ENCODE measurements around the gene SARNP. TPM values are rescaled to one million over a fixed set of nuclear protein-coding genes. Genes with fewer than 3 reads are reported as not detected.

The SARNP gene
- total RNA-seq, 2 experiments from 2014 or later: 86.1 to 92.0 TPM

DNA sequence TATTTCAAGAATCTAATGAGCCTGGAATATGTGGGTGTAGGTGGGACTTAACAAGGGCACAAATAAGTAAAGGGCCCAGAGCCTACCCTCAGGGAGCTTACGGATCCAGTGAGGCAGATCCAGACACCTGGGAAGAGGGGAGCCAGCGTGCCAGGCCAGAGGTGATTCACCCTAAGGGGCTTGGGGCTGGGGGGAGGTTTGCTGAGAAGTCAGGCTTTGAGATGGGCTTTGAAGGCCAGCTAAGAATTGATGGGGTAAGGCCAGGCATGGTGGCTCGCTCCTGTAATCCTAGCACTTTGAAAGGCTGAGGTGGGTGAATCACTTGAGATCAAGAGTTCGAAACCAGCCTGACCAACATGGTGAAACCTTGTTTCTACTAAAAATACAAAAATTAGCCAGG is 25.9 kb upstream of the SARNP start:
- Histone ChIP-seq H3K9me3 (ENCODE audit: low read length) (no peaks in the 10 kb centered on the region), H3K36me3 (ENCODE audit: insufficient read depth, low read length) (no peaks in the 10 kb centered on the region), H3K4me3 (ENCODE audit: low read depth, low read length, poor library complexity, severe bottlenecking) (no peak overlapping the region), H3K4me1 (ENCODE audit: insufficient read depth, low read length, poor library complexity, severe bottlenecking) (no peaks in the 10 kb centered on the region), H3K4me2 (ENCODE audit: low read length) (no peak overlapping the region), H3K27ac (ENCODE audit: low read depth, low read length, poor library complexity, severe bottlenecking) (no peak overlapping the region), H3K79me2 (ENCODE audit: insufficient read depth, low read depth, low read length) (no peaks in the 10 kb centered on the region), H3K9me2 (ENCODE audit: insufficient read depth, low read length) (no peaks in the 10 kb centered on the region), H4K20me1 (ENCODE audit: insufficient read depth, low read length) (no peaks in the 10 kb centered on the region), H2AFZ (ENCODE audit: low read length) (no peak overlapping the region)
- CTCF ChIA-PET (ENCODE audit: unreplicated experiment): no interaction called here
- no TSS peak for BruUV-seq (replicated peaks)
- TF ChIP-seq, protein P1, sequence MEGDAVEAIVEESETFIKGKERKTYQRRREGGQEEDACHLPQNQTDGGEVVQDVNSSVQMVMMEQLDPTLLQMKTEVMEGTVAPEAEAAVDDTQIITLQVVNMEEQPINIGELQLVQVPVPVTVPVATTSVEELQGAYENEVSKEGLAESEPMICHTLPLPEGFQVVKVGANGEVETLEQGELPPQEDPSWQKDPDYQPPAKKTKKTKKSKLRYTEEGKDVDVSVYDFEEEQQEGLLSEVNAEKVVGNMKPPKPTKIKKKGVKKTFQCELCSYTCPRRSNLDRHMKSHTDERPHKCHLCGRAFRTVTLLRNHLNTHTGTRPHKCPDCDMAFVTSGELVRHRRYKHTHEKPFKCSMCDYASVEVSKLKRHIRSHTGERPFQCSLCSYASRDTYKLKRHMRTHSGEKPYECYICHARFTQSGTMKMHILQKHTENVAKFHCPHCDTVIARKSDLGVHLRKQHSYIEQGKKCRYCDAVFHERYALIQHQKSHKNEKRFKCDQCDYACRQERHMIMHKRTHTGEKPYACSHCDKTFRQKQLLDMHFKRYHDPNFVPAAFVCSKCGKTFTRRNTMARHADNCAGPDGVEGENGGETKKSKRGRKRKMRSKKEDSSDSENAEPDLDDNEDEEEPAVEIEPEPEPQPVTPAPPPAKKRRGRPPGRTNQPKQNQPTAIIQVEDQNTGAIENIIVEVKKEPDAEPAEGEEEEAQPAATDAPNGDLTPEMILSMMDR (conservative IDR thresholded peaks at IDR 0.05; ENCODE audit: low read length): no peak
- no peak for TF ChIP-seq EZH2phosphoT487 (IDR thresholded peaks at IDR 0.05; ENCODE audit: borderline replicate concordance, low read depth, low read length)
- POLR2A ChIA-PET: interaction anchor here (0.5 kb wide), 1 partner anchor 213 kb away, joined by 3 read pairs; no protein-coding TSS in a partner anchor
- intact Hi-C loops (cut with micrococcal nuclease; ENCODE audit: unreplicated experiment): no loop called here
- DNase-seq (ENCODE audit: low spot score): no peak

DNA sequence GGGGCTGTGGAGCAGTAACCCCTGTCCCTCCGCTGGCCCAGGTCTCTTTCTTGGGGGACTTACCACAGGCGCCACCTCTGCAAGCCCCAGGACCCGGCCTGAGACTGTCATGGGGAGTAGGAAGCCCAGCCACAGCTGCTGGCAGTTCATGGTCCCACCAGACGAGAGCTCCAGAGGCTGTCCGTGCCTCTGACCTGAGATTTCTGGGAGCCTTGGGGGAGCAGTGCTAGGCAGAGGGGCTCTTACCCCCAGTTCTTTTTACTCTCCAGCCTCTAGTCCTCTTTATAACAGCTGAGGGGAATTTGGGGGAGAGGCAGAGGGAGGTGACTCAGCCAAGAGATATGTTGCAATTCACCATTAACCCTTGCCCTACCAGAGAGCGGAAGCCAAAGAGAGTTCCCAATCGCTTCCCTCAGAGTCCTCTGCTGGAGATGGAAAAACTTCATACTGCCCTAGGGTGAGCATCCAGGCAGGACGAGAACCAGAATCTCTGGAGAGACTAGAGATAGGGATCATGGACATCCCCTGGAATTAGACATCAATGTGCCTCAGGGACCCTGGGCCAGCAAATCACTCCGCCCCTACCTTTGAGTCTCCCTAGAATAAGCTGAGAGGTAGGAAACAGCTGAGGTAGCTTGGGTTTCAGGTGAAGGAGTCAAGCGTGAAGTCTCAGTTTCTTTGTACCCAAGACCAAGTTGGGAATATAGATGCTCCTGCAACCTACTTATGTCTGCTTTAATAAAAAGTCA is 25.3 kb upstream of the SARNP start, which contains the start of gene MMP19:
Gene MMP19 (minus strand): TSS at position 256 of the 749 bp plus-strand sequence. CDS start 106 bp downstream, at position 150.
- ChIA-PET POLR2A (no interaction called here), CTCF (ENCODE audit: unreplicated experiment) (no interaction called here)
- H3K9me3 ChIP-seq (ENCODE audit: low read length): no peaks in the 10 kb centered on the region
- DNase-seq (ENCODE audit: low spot score): no peak
- intact Hi-C loops (cut with micrococcal nuclease; ENCODE audit: unreplicated experiment): no loop called here
- no peaks in the 10 kb centered on the region for H3K4me1 ChIP-seq (ENCODE audit: insufficient read depth, low read length, poor library complexity, severe bottlenecking)
- no peaks in the 10 kb centered on the region for H3K79me2 ChIP-seq (ENCODE audit: insufficient read depth, low read depth, low read length)
- no peak within 1 kb of the TSS for H3K27ac ChIP-seq (ENCODE audit: low read depth, low read length, poor library complexity, severe bottlenecking)
- H3K4me3 ChIP-seq (ENCODE audit: low read depth, low read length, poor library complexity, severe bottlenecking): no peak within 1 kb of the TSS
- no peak for TF ChIP-seq EZH2phosphoT487 (IDR thresholded peaks at IDR 0.05; ENCODE audit: borderline replicate concordance, low read depth, low read length)
- TF ChIP-seq, protein P1 (conservative IDR thresholded peaks at IDR 0.05; ENCODE audit: low read length): no peak
- no peaks in the 10 kb centered on the region for H4K20me1 ChIP-seq (ENCODE audit: insufficient read depth, low read length)
- H3K4me2 ChIP-seq (ENCODE audit: low read length): no peak within 1 kb of the TSS
- no peaks in the 10 kb centered on the region for H3K36me3 ChIP-seq (ENCODE audit: insufficient read depth, low read length)
- no peaks in the 10 kb centered on the region for H3K9me2 ChIP-seq (ENCODE audit: insufficient read depth, low read length)
- H2AFZ ChIP-seq (ENCODE audit: low read length): no peak within 1 kb of the TSS
- BruUV-seq (replicated peaks): no TSS peak
